ENCODE results near the gene KMT2C. TPM values are rescaled to one million over a fixed set of nuclear protein-coding genes. Genes with fewer than 3 reads are reported as not detected.

The KMT2C gene
- total RNA-seq, 1 donor: 34.3 TPM

- TF ChIP-seq, protein P1, sequence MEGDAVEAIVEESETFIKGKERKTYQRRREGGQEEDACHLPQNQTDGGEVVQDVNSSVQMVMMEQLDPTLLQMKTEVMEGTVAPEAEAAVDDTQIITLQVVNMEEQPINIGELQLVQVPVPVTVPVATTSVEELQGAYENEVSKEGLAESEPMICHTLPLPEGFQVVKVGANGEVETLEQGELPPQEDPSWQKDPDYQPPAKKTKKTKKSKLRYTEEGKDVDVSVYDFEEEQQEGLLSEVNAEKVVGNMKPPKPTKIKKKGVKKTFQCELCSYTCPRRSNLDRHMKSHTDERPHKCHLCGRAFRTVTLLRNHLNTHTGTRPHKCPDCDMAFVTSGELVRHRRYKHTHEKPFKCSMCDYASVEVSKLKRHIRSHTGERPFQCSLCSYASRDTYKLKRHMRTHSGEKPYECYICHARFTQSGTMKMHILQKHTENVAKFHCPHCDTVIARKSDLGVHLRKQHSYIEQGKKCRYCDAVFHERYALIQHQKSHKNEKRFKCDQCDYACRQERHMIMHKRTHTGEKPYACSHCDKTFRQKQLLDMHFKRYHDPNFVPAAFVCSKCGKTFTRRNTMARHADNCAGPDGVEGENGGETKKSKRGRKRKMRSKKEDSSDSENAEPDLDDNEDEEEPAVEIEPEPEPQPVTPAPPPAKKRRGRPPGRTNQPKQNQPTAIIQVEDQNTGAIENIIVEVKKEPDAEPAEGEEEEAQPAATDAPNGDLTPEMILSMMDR (IDR thresholded peaks at IDR 0.05; ENCODE audit: insufficient read depth, low read length): no peak
- H3K4me3 ChIP-seq (ENCODE audit: low read depth, low read length): no peak overlapping the region
- DNase-seq (ENCODE audit: low read depth): no peak
Observed at GRCh38 chr7:152140067-152140466, 295.7 kb downstream of the KMT2C start.

- no peak overlapping the region for H3K4me3 ChIP-seq (ENCODE audit: low read depth, low read length)
- DNase-seq (ENCODE audit: low read depth): peak; percentile 15
- TF ChIP-seq, protein P1 (IDR thresholded peaks at IDR 0.05; ENCODE audit: insufficient read depth, low read length): no peak
Observed at GRCh38 chr7:152137476-152138025, 298.3 kb downstream of the KMT2C start.

DNA sequence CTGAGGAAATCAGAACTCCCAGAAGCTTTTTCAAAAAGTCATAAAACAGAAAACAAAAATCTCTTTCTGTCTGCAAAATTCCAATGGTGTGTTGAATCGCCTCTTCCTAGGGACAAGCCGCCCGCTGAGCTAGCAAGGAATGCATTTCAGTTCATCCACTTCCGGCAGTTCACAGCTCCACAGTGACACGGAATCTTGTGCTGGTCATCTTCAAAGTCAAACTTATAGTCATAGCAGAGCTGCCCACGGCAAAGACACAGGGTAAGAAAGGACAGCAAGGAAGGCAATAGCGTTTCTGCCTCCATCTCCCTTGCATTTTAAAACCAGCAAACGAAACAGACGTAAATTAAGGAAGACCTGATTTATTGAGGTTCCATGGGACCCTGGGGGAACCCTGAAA is 299.1 kb downstream of the KMT2C start:
- no peak overlapping the region for H3K4me3 ChIP-seq (ENCODE audit: low read depth, low read length)
- DNase-seq (ENCODE audit: low read depth): peak; percentile 32
- TF ChIP-seq, protein P1 (IDR thresholded peaks at IDR 0.05; ENCODE audit: insufficient read depth, low read length): no peak

DNA sequence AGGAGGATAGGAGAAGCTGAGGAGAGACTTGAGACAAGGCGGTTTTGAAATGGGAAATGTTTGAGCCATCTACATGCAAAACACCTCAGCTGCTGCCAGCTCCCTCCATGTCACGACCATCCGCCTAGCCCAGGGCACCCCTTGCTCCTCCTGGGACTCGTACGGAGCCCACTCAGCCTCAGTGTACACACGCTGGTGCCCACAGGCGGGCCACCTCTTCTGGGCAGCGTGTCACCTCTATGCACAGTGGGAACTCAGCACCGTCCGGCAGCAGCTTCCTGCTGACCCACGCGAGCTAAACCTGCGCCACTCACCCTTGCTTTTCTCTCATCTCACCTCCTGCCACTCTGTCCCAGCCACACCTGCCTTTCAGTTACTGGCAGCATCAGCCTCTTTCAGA is 302.0 kb downstream of the KMT2C start:
- DNase-seq (ENCODE audit: low read depth): no peak
- H3K4me3 ChIP-seq (ENCODE audit: low read depth, low read length): no peak overlapping the region
- TF ChIP-seq, protein P1 (IDR thresholded peaks at IDR 0.05; ENCODE audit: insufficient read depth, low read length): no peak

DNA sequence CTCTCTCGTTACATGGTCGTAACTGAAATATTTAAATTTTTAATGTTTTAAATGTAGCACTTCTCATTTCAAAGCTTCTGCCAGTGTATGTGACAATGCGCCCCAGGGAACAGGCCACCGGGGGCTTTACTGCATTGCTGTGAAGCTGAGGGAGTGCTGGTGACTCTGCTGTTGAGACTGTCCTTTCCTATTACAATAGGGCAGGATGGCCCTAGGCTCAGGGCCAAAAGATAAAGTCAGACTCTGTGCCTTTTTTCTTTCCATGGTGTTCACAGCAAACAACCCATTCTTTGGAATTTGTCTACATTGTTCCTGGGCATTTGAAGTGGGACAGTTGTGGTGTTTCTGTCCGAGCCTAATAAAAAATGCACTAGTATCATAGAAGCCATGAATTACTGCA is 303.0 kb downstream of the KMT2C start:
- no peak for DNase-seq (ENCODE audit: low read depth)

GRCh38 chr7:152131981-152132494 is 303.8 kb downstream of the KMT2C start:
- no peak overlapping the region for H3K4me3 ChIP-seq (ENCODE audit: low read depth, low read length)
- DNase-seq (ENCODE audit: low read depth): no peak
- TF ChIP-seq, protein P1 (IDR thresholded peaks at IDR 0.05; ENCODE audit: insufficient read depth, low read length): no peak

More for the DNA sequence above, 303.0 kb downstream of the KMT2C start:
- TF ChIP-seq, protein P1 (IDR thresholded peaks at IDR 0.05; ENCODE audit: insufficient read depth, low read length): no peak
- H3K4me3 ChIP-seq (ENCODE audit: low read depth, low read length): no peak overlapping the region

All from fibroblast of the aortic adventitia (primary cell).